IMR-90 (cell line): Measurements from ENCODE around the gene PDE6A. TPM values are rescaled to one million over a fixed set of nuclear protein-coding genes. Genes with fewer than 3 reads are reported as not detected.

Experiments used
- ATAC-seq: fragments of 200-7000 bp; cut with Tn5 transposase; 2 replicates; pipeline ENCODE4 v1.9.1; 2020; ENCODE audit warnings: low read depth, mild to moderate bottlenecking, moderate library complexity
- BruUV-seq: library from RNA; stranded (reverse); fragments of 400-500 nt; replicated peaks from 2 replicates; lab custom pipeline; 2021; lab: Mats Ljungman, UMichigan
- CTCF ChIA-PET: fragments of 300-600 bp; formaldehyde crosslinking; extraction: SDS; loops from one replicate; lab custom pipeline; 2021; ENCODE audit warnings: antibody characterized with exemption; lab: Yijun Ruan, JAX
- POLR2A ChIA-PET: fragments of 300-600 bp; sonication (Branson Sonifier 250); formaldehyde crosslinking; loops from one replicate; lab custom pipeline; 2022; ENCODE audit warnings: antibody characterized with exemption; ENCODE audit not compliant: unreplicated experiment; lab: Charles Lee
- DNase-seq: peaks from one replicate; pipeline ENCODE4 v3.0.0; 2013
- H2AFZ ChIP-seq: replicated peaks from 2 replicates; pipeline ENCODE3; 2013; ENCODE audit warnings: low read length, mild to moderate bottlenecking; ENCODE audit not compliant: poor library complexity
- H2AK5ac ChIP-seq: 2 replicates; pipeline ENCODE4 v1.6.1; 2013; ENCODE audit warnings: low read depth, low read length, inconsistent platforms
- H2AK9ac ChIP-seq: replicated peaks from 2 replicates; pipeline ENCODE3; 2013; ENCODE audit warnings: mild to moderate bottlenecking, low read depth, low read length, moderate library complexity; ENCODE audit not compliant: poor library complexity
- H2BK120ac ChIP-seq: 2 replicates; pipeline ENCODE4 v1.6.1; 2013; ENCODE audit warnings: low read depth, low read length, inconsistent platforms
- H2BK15ac ChIP-seq: 3 replicates; pipeline ENCODE4 v1.6.1; 2013; ENCODE audit warnings: low read depth, low read length, inconsistent platforms
- H2BK20ac ChIP-seq: 2 replicates; pipeline ENCODE4 v1.6.1; 2013; ENCODE audit warnings: low read depth, mild to moderate bottlenecking, inconsistent platforms, low read length, moderate library complexity
- H2BK5ac ChIP-seq: 2 replicates; pipeline ENCODE4 v1.6.1; 2013; ENCODE audit warnings: mild to moderate bottlenecking, low read depth, low read length, inconsistent platforms; ENCODE audit not compliant: poor library complexity, severe bottlenecking
- H3K14ac ChIP-seq: replicated peaks from 2 replicates; pipeline ENCODE4 v1.6.1; 2013; ENCODE audit warnings: low read depth, low read length, inconsistent platforms
- H3K18ac ChIP-seq: 2 replicates; pipeline ENCODE4 v1.6.1; 2013; ENCODE audit warnings: low read depth, low read length, control low read depth
- H3K23ac ChIP-seq: 2 replicates; pipeline ENCODE4 v1.6.1; 2013; ENCODE audit warnings: low read depth, low read length, inconsistent platforms
- H3K27ac ChIP-seq: 2 replicates; pipeline ENCODE4 v1.5.1; 2013; ENCODE audit warnings: mild to moderate bottlenecking, control low read depth, low read length; ENCODE audit not compliant: insufficient read depth
- H3K27me3 ChIP-seq: 2 replicates; pipeline ENCODE4 v1.6.1; 2013; ENCODE audit warnings: low read length; ENCODE audit not compliant: control insufficient read depth, insufficient read depth
- H3K36me3 ChIP-seq: 2 replicates; pipeline ENCODE4 v1.6.1; 2013; ENCODE audit warnings: low read length, mixed read lengths; ENCODE audit not compliant: control insufficient read depth, insufficient read depth
- H3K4ac ChIP-seq: 2 replicates; pipeline ENCODE4 v1.6.1; 2013; ENCODE audit warnings: low read depth, low read length, inconsistent platforms
- H3K4me1 ChIP-seq: 2 replicates; pipeline ENCODE4 v1.6.1; 2013; ENCODE audit warnings: low read length, mixed read lengths; ENCODE audit not compliant: control insufficient read depth, insufficient read depth
- H3K4me2 ChIP-seq: 2 replicates; pipeline ENCODE4 v1.6.1; 2013; ENCODE audit warnings: low read depth, mild to moderate bottlenecking, control low read depth, low read length, moderate library complexity
- H3K4me3 ChIP-seq: 2 replicates; pipeline ENCODE4 v1.5.1; 2013; ENCODE audit warnings: low read depth, mild to moderate bottlenecking, control low read depth, low read length, moderate library complexity; ENCODE audit not compliant: insufficient read depth
- H3K56ac ChIP-seq: 2 replicates; pipeline ENCODE4 v1.6.1; 2013; ENCODE audit warnings: low read length, inconsistent platforms; ENCODE audit not compliant: insufficient read depth; ENCODE audit errors: extremely low read depth
- H3K79me1 ChIP-seq, 2 experiments: 2 replicates each; pipeline ENCODE4 v1.6.1; 2013; ENCODE audit warnings: low read length in 2 of 2, inconsistent platforms in 1 of 2, low read depth in 1 of 2
- H3K9ac ChIP-seq: 2 replicates; pipeline ENCODE4 v1.6.1; 2013; ENCODE audit warnings: low read depth, low read length, control low read depth
- H3K9me1 ChIP-seq: 2 replicates; pipeline ENCODE4 v1.6.1; 2013; ENCODE audit warnings: low read length, inconsistent platforms; ENCODE audit not compliant: insufficient read depth
- H3K9me3 ChIP-seq: 2 replicates; pipeline ENCODE4 v1.6.1; 2013; ENCODE audit warnings: low read length; ENCODE audit not compliant: control insufficient read depth, insufficient read depth
- H4K20me1 ChIP-seq: 2 replicates; pipeline ENCODE4 v1.6.1; 2013; ENCODE audit warnings: low read length, inconsistent platforms; ENCODE audit not compliant: insufficient read depth
- H4K5ac ChIP-seq: 2 replicates; pipeline ENCODE4 v1.6.1; 2013; ENCODE audit warnings: mild to moderate bottlenecking, low read depth, low read length, control low read depth
- H4K8ac ChIP-seq, 2 experiments: 2 replicates each; pipeline ENCODE4 v1.6.1; 2013; ENCODE audit warnings: low read depth in 2 of 2, low read length in 2 of 2, control low read depth in 1 of 2, inconsistent platforms in 1 of 2
- H4K91ac ChIP-seq: 2 replicates; pipeline ENCODE4 v1.6.1; 2013; ENCODE audit warnings: low read depth, low read length, inconsistent platforms; ENCODE audit not compliant: insufficient read depth
- POLR2A ChIP-seq: IDR thresholded peaks from 2 replicates; pipeline ENCODE4 v1.6.1; 2012; ENCODE audit warnings: mild to moderate bottlenecking, low read depth, low read length
- SMC3 ChIP-seq: fragments of 150-350 bp; IDR thresholded peaks from 2 replicates; pipeline ENCODE4 v1.6.1; 2016; ENCODE audit warnings: low read depth, mild to moderate bottlenecking, antibody characterized with exemption, low read length, moderate library complexity
- WGBS, 2 experiments: methylation state at CpG; one replicate each; pipeline versions ENCODE4 v1.1.5 to v1.1.7; 2013; ENCODE audit warnings: missing lambda C conversion rate in 2 of 2; ENCODE audit not compliant: insufficient read length in 1 of 2; ENCODE audit errors: extremely low coverage in 2 of 2; 5-methylcytosine and 5-hydroxymethylcytosine counted together
- dilution Hi-C: fragments of 300-500 bp; cut with HindIII; formaldehyde crosslinking; loops from one replicate; pipeline ENCODE4 v1.14.3; 2018; ENCODE audit warnings: low sequenced_read_pairs; ENCODE audit not compliant: unreplicated experiment
- in situ Hi-C: fragments of 300-500 bp; cut with MboI; formaldehyde crosslinking; loops from 3 replicates; pipeline ENCODE4 v1.14.3; 2019; ENCODE audit warnings: low sequenced_read_pairs, inconsistent platforms, mixed read lengths
- intact Hi-C: fragments of 100-400 bp; cut with micrococcal nuclease; formaldehyde crosslinking; loops from 2 replicates; pipeline ENCODE4 v1.10.0; 2022
- polyA plus RNA-seq, 3 experiments: library from polyadenylated mRNA; depleted of rRNA; stranded (reverse); fragments of >200 nt; gene quantifications; 2 replicates each; pipeline ENCODE4 v1.2.3, GENCODE V29; 2012; ENCODE audit warnings: low replicate concordance in 1 of 3
- total RNA-seq: library from RNA; depleted of rRNA; stranded (reverse); fragments of >200 nt; gene quantifications from 2 replicates; pipeline ENCODE4 v1.2.3, GENCODE V29; 2012
- TF ChIP-seq, protein P1 (sequence below): conservative IDR thresholded peaks from 2 replicates; pipeline ENCODE4 v1.5.1; 2012; ENCODE audit warnings: mild to moderate bottlenecking, low read depth, low read length, improper control_type of control experiment

The PDE6A gene
- total and polyA plus RNA-seq, 2 of the 4 experiments (the other 2 are of a cell fraction) = not detected

- TF ChIP-seq POLR2A = no peak
These were observed 5.7 kb downstream of the PDE6A start (continued) for GRCh38 chr5:149938791-149939358.

- Histone ChIP-seq H3K9ac (no peak overlapping the region), H3K4me3 (no peak overlapping the region), H2AK9ac (no peak overlapping the region), H2BK5ac (no peak overlapping the region), H3K56ac (peak overlapping the region; percentile 41; the same call in 1 of the 2 replicates), H3K27me3 (peaks cover 6% of the 10 kb centered on the region), H4K91ac (no peak overlapping the region), H3K18ac (no peak overlapping the region), H3K27ac (no peak overlapping the region), H2BK20ac (peak overlapping the region; percentile 92), H2AK5ac (no peak overlapping the region), H3K9me1 (peaks cover 20% of the 10 kb centered on the region), H3K36me3 (no peaks in the 10 kb centered on the region), H4K8ac (no peak overlapping the region; a peak in 1 of 4 replicates), H2AFZ (no peak overlapping the region), H2BK15ac (peak overlapping the region; percentile 68; the same call in 1 of the 3 replicates), H3K14ac (no peak overlapping the region), H2BK120ac (peak overlapping the region; percentile 54), H4K5ac (no peak overlapping the region), H4K20me1 (no peaks in the 10 kb centered on the region), H3K79me1 (no peaks in the 10 kb centered on the region), H3K4me2 (no peak overlapping the region), H3K23ac (0 out of 2 replicates have a peak overlapping the region, but pooled peaks have one; percentile 21), H3K9me3 (no peaks in the 10 kb centered on the region), H3K4me1 (peaks cover 10% of the 10 kb centered on the region), H3K4ac (peak overlapping the region; percentile 69; the same call in 1 of the 2 replicates)
- no TSS peak for BruUV-seq
- peak; percentile 50 for DNase-seq
- TF ChIP-seq, protein P1, sequence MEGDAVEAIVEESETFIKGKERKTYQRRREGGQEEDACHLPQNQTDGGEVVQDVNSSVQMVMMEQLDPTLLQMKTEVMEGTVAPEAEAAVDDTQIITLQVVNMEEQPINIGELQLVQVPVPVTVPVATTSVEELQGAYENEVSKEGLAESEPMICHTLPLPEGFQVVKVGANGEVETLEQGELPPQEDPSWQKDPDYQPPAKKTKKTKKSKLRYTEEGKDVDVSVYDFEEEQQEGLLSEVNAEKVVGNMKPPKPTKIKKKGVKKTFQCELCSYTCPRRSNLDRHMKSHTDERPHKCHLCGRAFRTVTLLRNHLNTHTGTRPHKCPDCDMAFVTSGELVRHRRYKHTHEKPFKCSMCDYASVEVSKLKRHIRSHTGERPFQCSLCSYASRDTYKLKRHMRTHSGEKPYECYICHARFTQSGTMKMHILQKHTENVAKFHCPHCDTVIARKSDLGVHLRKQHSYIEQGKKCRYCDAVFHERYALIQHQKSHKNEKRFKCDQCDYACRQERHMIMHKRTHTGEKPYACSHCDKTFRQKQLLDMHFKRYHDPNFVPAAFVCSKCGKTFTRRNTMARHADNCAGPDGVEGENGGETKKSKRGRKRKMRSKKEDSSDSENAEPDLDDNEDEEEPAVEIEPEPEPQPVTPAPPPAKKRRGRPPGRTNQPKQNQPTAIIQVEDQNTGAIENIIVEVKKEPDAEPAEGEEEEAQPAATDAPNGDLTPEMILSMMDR = no peak
- TF ChIP-seq SMC3 = no peak
- in situ Hi-C loops = no loop called here
- WGBS, 2 experiments = no CpG with 5 or more reads among the region's 2 CpGs
- intact Hi-C loops = no loop called here
- no peak for ATAC-seq
- POLR2A ChIA-PET = no interaction called here
- dilution Hi-C loops = no loop called here
- CTCF ChIA-PET = no interaction called here
These were observed 6.3 kb downstream of the PDE6A start for GRCh38 chr5:149938279-149938678.
